Gastroesophageal sphincter (tissue), 4 donors: ENCODE measurements around the gene THEM4. TPM values are rescaled to one million over a fixed set of nuclear protein-coding genes. Genes with fewer than 3 reads are reported as not detected.

Experiments used
- ATAC-seq: fragments of 150-250 bp; one replicate; pipeline ENCODE4 v1.9.1; 2016; ENCODE audit warnings: mild to moderate bottlenecking, moderate library complexity
- H3K27ac ChIP-seq, 4 donors: fragments of 200-600 bp; sonication (generic) in 3 of 4; 1 replicate in 3 of 4; 2 replicates in 1 of 4; pipeline ENCODE4 v1.5.1; 2016 to 2019
- H3K27me3 ChIP-seq: fragments of 200-600 bp; sonication (generic); one replicate; pipeline ENCODE4 v1.5.1; 2019
- H3K36me3 ChIP-seq, 2 donors: fragments of 200-600 bp; sonication (generic); one replicate each; pipeline ENCODE4 v1.5.1; 2019; ENCODE audit warnings: control low read depth in 1 of 2
- H3K4me1 ChIP-seq, 3 donors: fragments of 200-600 bp; sonication (generic); 1 replicate in 2 of 3; 2 replicates in 1 of 3; pipeline ENCODE4 v1.5.1; 2016 to 2019; ENCODE audit warnings: control low read depth in 2 of 3
- H3K4me3 ChIP-seq, 2 donors: fragments of 200-600 bp; sonication (generic); one replicate each; pipeline ENCODE4 v1.5.1; 2019; ENCODE audit warnings: mild to moderate bottlenecking in 1 of 2, moderate library complexity in 1 of 2
- H3K9me3 ChIP-seq, 3 donors: fragments of 200-600 bp; sonication (generic); one replicate each; pipeline ENCODE4 v1.5.1; 2017 to 2019; ENCODE audit warnings: control low read depth in 2 of 3
- CTCF ChIP-seq, 4 experiments: fragments of 200-600 bp in 2 of 4; fragments of 450-650 bp in 2 of 4; sonication (generic) in 1 of 4; IDR thresholded peaks; one replicate each; pipeline ENCODE4 v1.5.1; 2017 to 2019; ENCODE audit warnings: antibody characterized with exemption in 4 of 4, mild to moderate bottlenecking in 2 of 4, moderate library complexity in 2 of 4
- EP300 ChIP-seq: sonication (generic); formaldehyde crosslinking; IDR thresholded peaks from one replicate; pipeline ENCODE4 v1.6.1; 2017; ENCODE audit warnings: antibody characterized with exemption, mild to moderate bottlenecking
- POLR2A ChIP-seq, 2 donors: fragments of 450-650 bp; IDR thresholded peaks; one replicate each; pipeline ENCODE4 v1.6.1; 2017; ENCODE audit warnings: antibody characterized with exemption in 2 of 2, mild to moderate bottlenecking in 2 of 2, moderate library complexity in 1 of 2
- POLR2AphosphoS5 ChIP-seq: sonication (generic); formaldehyde crosslinking; IDR thresholded peaks from one replicate; pipeline ENCODE4 v1.6.1; 2017; ENCODE audit warnings: antibody characterized with exemption
- WGBS, 2 donors: methylation state at CpG; one replicate each; pipeline ENCODE4 v1.1.5; 2018; ENCODE audit warnings: low coverage in 1 of 2; 5-methylcytosine and 5-hydroxymethylcytosine counted together
- total RNA-seq, 4 donors: library from RNA; depleted of rRNA; stranded (reverse); fragments of >200 nt; gene quantifications; one replicate each; pipeline ENCODE4 v1.1.0, GENCODE V29; 2016

Gene THEM4
- total RNA-seq, 4 donors from 2014 or later = 14.7 to 17.5 (median 16.1) TPM

DNA sequence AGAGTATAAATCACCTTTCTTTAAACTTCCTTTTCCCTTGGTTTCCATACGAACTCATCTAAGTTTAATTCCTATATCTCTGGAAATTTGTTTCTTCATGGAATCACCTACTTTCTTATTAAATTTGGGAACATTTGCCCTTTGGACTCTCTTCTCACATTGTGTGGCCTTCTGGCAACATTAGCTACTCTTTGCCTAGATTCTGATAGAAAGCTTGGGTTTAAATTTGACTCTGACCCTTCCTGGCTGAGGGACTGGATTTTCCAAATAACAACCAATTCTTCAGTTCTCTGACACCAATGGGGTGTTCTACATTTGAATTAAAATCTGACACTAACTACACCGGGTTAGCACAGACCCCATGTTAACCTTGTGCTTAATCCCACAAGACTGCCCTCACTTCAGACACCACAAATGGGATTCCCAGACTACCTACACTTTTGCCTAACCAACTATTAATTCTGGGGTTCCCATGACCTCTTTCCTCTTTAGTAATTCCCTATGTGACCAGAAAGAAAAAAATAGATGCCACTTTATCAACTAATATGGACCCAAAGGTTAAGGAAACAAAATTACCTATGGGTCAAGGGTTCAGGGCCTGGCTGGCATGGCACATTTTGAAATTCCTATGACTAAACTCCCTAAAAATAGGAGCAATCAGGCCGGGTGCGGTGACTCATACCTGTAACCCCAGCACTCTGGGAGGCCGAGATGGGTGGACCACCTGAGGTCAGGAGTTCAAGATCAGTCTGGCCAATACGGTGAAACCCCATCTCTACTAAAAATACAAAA, 9.7 kb upstream of the THEM4 start:
- ATAC-seq = no peak
- Histone ChIP-seq H3K36me3 (no peaks in the 10 kb centered on the region), H3K27me3 (no peaks in the 10 kb centered on the region), H3K4me1 (no peaks in the 10 kb centered on the region), H3K27ac (no peak overlapping the region), H3K4me3 (no peak overlapping the region), H3K9me3 (no peaks in the 10 kb centered on the region)
- WGBS, 2 donors = 74 to 78% methylated on average over 6 of the region's 6 CpGs
- TF ChIP-seq POLR2A (IDR thresholded peaks at IDR 0.05) (no peak), EP300 (no peak)

DNA sequence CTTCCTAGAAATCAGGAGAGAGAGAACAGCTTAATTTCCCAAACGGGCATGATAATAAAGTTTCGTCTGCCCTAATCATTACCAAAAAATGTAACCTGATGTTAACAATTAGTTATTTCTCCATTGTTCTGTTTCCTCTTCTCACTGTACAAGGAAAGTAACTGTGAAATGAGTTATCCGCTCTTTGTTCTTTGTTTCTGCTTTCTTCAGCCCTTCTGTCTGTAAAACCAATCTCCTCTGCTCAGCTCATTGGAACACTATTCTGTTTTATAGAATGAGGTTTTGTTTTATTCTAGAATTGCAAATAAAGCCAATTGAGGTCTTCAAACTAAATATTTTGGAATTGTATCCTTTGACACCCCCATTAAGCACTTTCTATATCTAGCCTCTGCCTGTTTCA, 8.8 kb upstream of the THEM4 start:
- Histone ChIP-seq H3K27ac (no peak overlapping the region), H3K4me1 (no peaks in the 10 kb centered on the region), H3K9me3 (no peaks in the 10 kb centered on the region), H3K27me3 (no peaks in the 10 kb centered on the region), H3K4me3 (no peak overlapping the region), H3K36me3 (no peaks in the 10 kb centered on the region)
- TF ChIP-seq POLR2A (IDR thresholded peaks at IDR 0.05) (no peak), EP300 (no peak), POLR2AphosphoS5 (no peak), CTCF (IDR thresholded peaks at IDR 0.05) (no peak)
- WGBS, 2 donors = 58 to 71% methylated on average over 2 to 3 of the region's 3 CpGs
- no peak for ATAC-seq

- Histone ChIP-seq H3K27me3 (no peaks in the 10 kb centered on the region), H3K36me3 (no peaks in the 10 kb centered on the region), H3K4me1 (no peaks in the 10 kb centered on the region), H3K4me3 (no peak overlapping the region), H3K9me3 (no peaks in the 10 kb centered on the region), H3K27ac (no peak overlapping the region)
- 83 to 93% methylated on average over 2 to 6 of the region's 7 CpGs for WGBS, 2 donors
- TF ChIP-seq CTCF (IDR thresholded peaks at IDR 0.05) (no peak), POLR2AphosphoS5 (no peak), EP300 (no peak), POLR2A (IDR thresholded peaks at IDR 0.05) (no peak)
- ATAC-seq = no peak
These were observed 7.5 kb upstream of the THEM4 start for GRCh38 chr1:151916726-151917370.

GRCh38 chr1:151915061-151915686, 5.9 kb upstream of the THEM4 start:
- Histone ChIP-seq H3K36me3 (no peaks in the 10 kb centered on the region), H3K27me3 (no peaks in the 10 kb centered on the region), H3K27ac (no peak overlapping the region), H3K4me3 (no peak overlapping the region), H3K4me1 (peaks cover 0 to 3% (median 2%) of the 10 kb centered on the region in 3 donors), H3K9me3 (no peaks in the 10 kb centered on the region)
- WGBS, 2 donors = 83% methylated on average over 1 of the region's 1 CpG; no CpG with 5 or more reads in 1 of the 2 donors
- no peak for TF ChIP-seq EP300
- TF ChIP-seq POLR2AphosphoS5 = no peak
- no peak for TF ChIP-seq POLR2A (IDR thresholded peaks at IDR 0.05)
- no peak for TF ChIP-seq CTCF (IDR thresholded peaks at IDR 0.05)
- no peak for ATAC-seq

GRCh38 chr1:151914076-151914475, 4.8 kb upstream of the THEM4 start:
- Histone ChIP-seq H3K4me3 (no peak overlapping the region), H3K9me3 (no peaks in the 10 kb centered on the region), H3K27ac (no peak overlapping the region), H3K36me3 (no peaks in the 10 kb centered on the region), H3K27me3 (no peaks in the 10 kb centered on the region), H3K4me1 (peaks cover 0 to 7% (median 4%) of the 10 kb centered on the region in 3 donors)
- TF ChIP-seq EP300 (no peak), POLR2AphosphoS5 (no peak), POLR2A (IDR thresholded peaks at IDR 0.05) (no peak), CTCF (IDR thresholded peaks at IDR 0.05) (no peak)
- no peak for ATAC-seq
- WGBS, 2 donors = 76 to 92% methylated on average over 2 of the region's 2 CpGs
